Panc1 (cell line): ENCODE measurements around the gene CLSTN2.

Source experiments
- POLR2AphosphoS5 ChIP-seq: IDR thresholded peaks from 2 replicates; pipeline ENCODE4 v1.6.1; 2012; ENCODE audit warnings: mild to moderate bottlenecking, low read depth, low read length, moderate library complexity
- TCF7L2 ChIP-seq: IDR thresholded peaks from 2 replicates; pipeline ENCODE4 v1.6.1; 2011; ENCODE audit warnings: mild to moderate bottlenecking, low read depth, low read length, inconsistent platforms
- TF ChIP-seq, protein P1 (sequence below): fragments of 450-650 bp; IDR thresholded peaks from 2 replicates; pipeline ENCODE4 v1.5.1; 2017; ENCODE audit warnings: mild to moderate bottlenecking
- TF ChIP-seq, protein P2 (sequence below), 2 experiments: IDR thresholded peaks; 2 replicates each; pipeline ENCODE4 v1.6.1; 2011 to 2012; ENCODE audit warnings: low read depth in 2 of 2, control low read depth in 1 of 2, low read length in 1 of 2, mild to moderate bottlenecking in 1 of 2, moderate library complexity in 1 of 2; ENCODE audit not compliant: insufficient read depth in 1 of 2

DNA sequence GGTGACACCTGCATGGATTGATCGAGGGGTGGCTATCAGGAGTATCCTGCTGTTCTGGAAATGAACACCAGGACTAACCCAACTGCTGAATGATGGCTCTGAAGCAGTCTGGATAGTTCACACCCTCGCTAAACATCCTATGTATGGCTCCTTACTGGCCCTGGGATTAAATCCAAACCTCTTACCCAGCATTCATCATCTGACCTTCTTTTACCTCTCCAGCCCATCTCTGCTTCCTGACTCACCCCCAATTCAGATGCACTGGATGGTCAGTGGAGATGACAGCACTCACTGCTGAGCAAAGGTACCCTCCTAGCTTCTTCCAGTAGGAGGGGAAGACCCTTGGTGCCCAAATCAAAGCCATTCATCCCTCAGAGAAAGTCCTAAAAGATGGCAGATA, 507.6 kb downstream of the CLSTN2 start:
- TF ChIP-seq, protein P1, sequence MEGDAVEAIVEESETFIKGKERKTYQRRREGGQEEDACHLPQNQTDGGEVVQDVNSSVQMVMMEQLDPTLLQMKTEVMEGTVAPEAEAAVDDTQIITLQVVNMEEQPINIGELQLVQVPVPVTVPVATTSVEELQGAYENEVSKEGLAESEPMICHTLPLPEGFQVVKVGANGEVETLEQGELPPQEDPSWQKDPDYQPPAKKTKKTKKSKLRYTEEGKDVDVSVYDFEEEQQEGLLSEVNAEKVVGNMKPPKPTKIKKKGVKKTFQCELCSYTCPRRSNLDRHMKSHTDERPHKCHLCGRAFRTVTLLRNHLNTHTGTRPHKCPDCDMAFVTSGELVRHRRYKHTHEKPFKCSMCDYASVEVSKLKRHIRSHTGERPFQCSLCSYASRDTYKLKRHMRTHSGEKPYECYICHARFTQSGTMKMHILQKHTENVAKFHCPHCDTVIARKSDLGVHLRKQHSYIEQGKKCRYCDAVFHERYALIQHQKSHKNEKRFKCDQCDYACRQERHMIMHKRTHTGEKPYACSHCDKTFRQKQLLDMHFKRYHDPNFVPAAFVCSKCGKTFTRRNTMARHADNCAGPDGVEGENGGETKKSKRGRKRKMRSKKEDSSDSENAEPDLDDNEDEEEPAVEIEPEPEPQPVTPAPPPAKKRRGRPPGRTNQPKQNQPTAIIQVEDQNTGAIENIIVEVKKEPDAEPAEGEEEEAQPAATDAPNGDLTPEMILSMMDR, result no peak
- TF ChIP-seq POLR2AphosphoS5, result no peak
- TF ChIP-seq, protein P2, sequence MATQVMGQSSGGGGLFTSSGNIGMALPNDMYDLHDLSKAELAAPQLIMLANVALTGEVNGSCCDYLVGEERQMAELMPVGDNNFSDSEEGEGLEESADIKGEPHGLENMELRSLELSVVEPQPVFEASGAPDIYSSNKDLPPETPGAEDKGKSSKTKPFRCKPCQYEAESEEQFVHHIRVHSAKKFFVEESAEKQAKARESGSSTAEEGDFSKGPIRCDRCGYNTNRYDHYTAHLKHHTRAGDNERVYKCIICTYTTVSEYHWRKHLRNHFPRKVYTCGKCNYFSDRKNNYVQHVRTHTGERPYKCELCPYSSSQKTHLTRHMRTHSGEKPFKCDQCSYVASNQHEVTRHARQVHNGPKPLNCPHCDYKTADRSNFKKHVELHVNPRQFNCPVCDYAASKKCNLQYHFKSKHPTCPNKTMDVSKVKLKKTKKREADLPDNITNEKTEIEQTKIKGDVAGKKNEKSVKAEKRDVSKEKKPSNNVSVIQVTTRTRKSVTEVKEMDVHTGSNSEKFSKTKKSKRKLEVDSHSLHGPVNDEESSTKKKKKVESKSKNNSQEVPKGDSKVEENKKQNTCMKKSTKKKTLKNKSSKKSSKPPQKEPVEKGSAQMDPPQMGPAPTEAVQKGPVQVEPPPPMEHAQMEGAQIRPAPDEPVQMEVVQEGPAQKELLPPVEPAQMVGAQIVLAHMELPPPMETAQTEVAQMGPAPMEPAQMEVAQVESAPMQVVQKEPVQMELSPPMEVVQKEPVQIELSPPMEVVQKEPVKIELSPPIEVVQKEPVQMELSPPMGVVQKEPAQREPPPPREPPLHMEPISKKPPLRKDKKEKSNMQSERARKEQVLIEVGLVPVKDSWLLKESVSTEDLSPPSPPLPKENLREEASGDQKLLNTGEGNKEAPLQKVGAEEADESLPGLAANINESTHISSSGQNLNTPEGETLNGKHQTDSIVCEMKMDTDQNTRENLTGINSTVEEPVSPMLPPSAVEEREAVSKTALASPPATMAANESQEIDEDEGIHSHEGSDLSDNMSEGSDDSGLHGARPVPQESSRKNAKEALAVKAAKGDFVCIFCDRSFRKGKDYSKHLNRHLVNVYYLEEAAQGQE (IDR thresholded peaks at IDR 0.05; ENCODE audit: insufficient read depth in 1 of 2, low read depth in 2 of 2, low read length in 1 of 2), result no peak
- TF ChIP-seq TCF7L2, result no peak
